SU-DHL-6 (cell line): ENCODE measurements around the gene MAPKAPK3.

Experiments
- H2AFZ ChIP-seq: fragments of 200-600 bp; sonication (generic); 2 replicates; pipeline ENCODE4 v1.6.1; 2014; ENCODE audit warnings: low read depth, mild to moderate bottlenecking, moderate library complexity, mixed read lengths, antibody characterized with exemption, low read length; ENCODE audit not compliant: severe bottlenecking
- H3F3A ChIP-seq: fragments of 200-600 bp; shearing (Covaris generic); 2 replicates; pipeline ENCODE4 v1.6.0; 2016; ENCODE audit warnings: antibody characterized with exemption, mild to moderate bottlenecking; ENCODE audit not compliant: insufficient read depth
- H3K27ac ChIP-seq: fragments of 200-600 bp; sonication (generic); 2 replicates; pipeline ENCODE4 v1.5.1; 2016; ENCODE audit warnings: low read depth, mild to moderate bottlenecking, low read length, moderate library complexity, mixed read lengths
- H3K27me3 ChIP-seq: fragments of 200-600 bp; sonication (generic), shearing (Covaris generic); 2 replicates; pipeline ENCODE4 v1.6.0; 2014; ENCODE audit warnings: mild to moderate bottlenecking, low read length
- H3K36me3 ChIP-seq: fragments of 200-600 bp; sonication (generic); 2 replicates; pipeline ENCODE4 v1.6.1; 2014; ENCODE audit warnings: mild to moderate bottlenecking, low read length, mixed read lengths
- H3K4me2 ChIP-seq: fragments of 300-600, 200-600 bp; shearing (Covaris generic), sonication (generic); 2 replicates; pipeline ENCODE4 v1.6.0; 2014; ENCODE audit warnings: low read length, low read depth, mild to moderate bottlenecking; ENCODE audit not compliant: poor library complexity, severe bottlenecking
- H3K4me3 ChIP-seq: fragments of 200-600 bp; sonication (generic); 2 replicates; pipeline ENCODE4 v1.5.1; 2014; ENCODE audit warnings: antibody characterized with exemption, low read length, mild to moderate bottlenecking, mixed read lengths; ENCODE audit not compliant: insufficient read depth, poor library complexity, severe bottlenecking
- H3K79me2 ChIP-seq: fragments of 200-600 bp; sonication (generic); 2 replicates; pipeline ENCODE4 v1.6.1; 2014; ENCODE audit warnings: mild to moderate bottlenecking, low read length, moderate library complexity; ENCODE audit not compliant: insufficient read depth
- H3K9ac ChIP-seq: fragments of 200-600 bp; sonication (generic); 2 replicates; pipeline ENCODE4 v1.7.0; 2014; ENCODE audit warnings: mild to moderate bottlenecking, low read length
- H3K9me2 ChIP-seq: fragments of 200-600 bp; sonication (generic); replicated peaks from 2 replicates; pipeline ENCODE4 v1.6.1; 2014; ENCODE audit warnings: low read length; ENCODE audit not compliant: insufficient read depth
- H3K9me3 ChIP-seq: fragments of 200-600 bp; sonication (generic); 2 replicates; pipeline ENCODE4 v1.6.1; 2014; ENCODE audit warnings: low read length, mixed read lengths; ENCODE audit not compliant: insufficient read depth
- H4K20me1 ChIP-seq: fragments of 200-600 bp; sonication (generic); 2 replicates; pipeline ENCODE4 v1.6.1; 2014; ENCODE audit warnings: low read depth, mild to moderate bottlenecking, antibody characterized with exemption, low read length, moderate library complexity, mixed read lengths
- CTCF ChIP-seq: fragments of 200-600 bp; sonication (generic); IDR thresholded peaks from one replicate; pipeline ENCODE4 v1.5.1; 2017; ENCODE audit warnings: antibody characterized with exemption, mild to moderate bottlenecking, low read length, moderate library complexity; ENCODE audit not compliant: insufficient read depth, poor library complexity, severe bottlenecking
- EZH2phosphoT487 ChIP-seq: fragments of 200-600 bp; sonication (generic), shearing (Covaris generic); conservative IDR thresholded peaks from 2 replicates; pipeline ENCODE4 v1.6.1; 2018; ENCODE audit warnings: mild to moderate bottlenecking, antibody characterized with exemption, low read length, moderate library complexity, mixed read lengths

MAPKAPK3 gene

GRCh38 chr3:50675179-50676030 lies 58.5 kb downstream of the MAPKAPK3 start:
- H2AFZ ChIP-seq = no peak overlapping the region
- peak overlapping the region; percentile 17; the same call in 1 of the 2 replicates for H3K9ac ChIP-seq

GRCh38 chr3:50676031-50676705 lies 59.2 kb downstream of the MAPKAPK3 start:
- Histone ChIP-seq H3K79me2 (no peaks in the 10 kb centered on the region), H3K27ac (no peak overlapping the region), H3F3A (no peaks in the 10 kb centered on the region), H3K9me2 (no peaks in the 10 kb centered on the region), H3K4me3 (no peak overlapping the region), H3K9ac (no peak overlapping the region), H3K9me3 (no peaks in the 10 kb centered on the region), H3K4me2 (no peak overlapping the region), H2AFZ (no peak overlapping the region), H4K20me1 (no peaks in the 10 kb centered on the region), H3K36me3 (no peaks in the 10 kb centered on the region), H3K27me3 (no peaks in the 10 kb centered on the region)
- no peak for TF ChIP-seq EZH2phosphoT487
- no peak for TF ChIP-seq CTCF

More at GRCh38 chr3:50675179-50676030, 58.5 kb downstream of the MAPKAPK3 start:
- Histone ChIP-seq H3K4me2 (peak overlapping the region; percentile 47), H3K4me3 (peak overlapping the region; percentile 47), H3K27ac (no peak overlapping the region), H3K79me2 (no peaks in the 10 kb centered on the region), H3K9me3 (no peaks in the 10 kb centered on the region), H3K27me3 (no peaks in the 10 kb centered on the region), H3K36me3 (no peaks in the 10 kb centered on the region), H4K20me1 (no peaks in the 10 kb centered on the region), H3F3A (no peaks in the 10 kb centered on the region), H3K9me2 (no peaks in the 10 kb centered on the region)
- TF ChIP-seq CTCF = peak; percentile 30
- TF ChIP-seq EZH2phosphoT487 = no peak

GRCh38 chr3:50687127-50687751 lies 70.3 kb downstream of the MAPKAPK3 start:
- H4K20me1 ChIP-seq = no peaks in the 10 kb centered on the region
- H3K27ac ChIP-seq = no peak overlapping the region
- no peak overlapping the region for H3K9ac ChIP-seq
- H3K4me2 ChIP-seq = no peak overlapping the region
- no peaks in the 10 kb centered on the region for H3K9me2 ChIP-seq
- TF ChIP-seq CTCF (no peak), EZH2phosphoT487 (no peak)
- H3K4me3 ChIP-seq = no peak overlapping the region
- H3K27me3 ChIP-seq = no peaks in the 10 kb centered on the region
- no peaks in the 10 kb centered on the region for H3F3A ChIP-seq
- H2AFZ ChIP-seq = no peak overlapping the region
- H3K79me2 ChIP-seq = no peaks in the 10 kb centered on the region
- no peaks in the 10 kb centered on the region for H3K36me3 ChIP-seq
- no peaks in the 10 kb centered on the region for H3K9me3 ChIP-seq
